Prostate gland (tissue), 2 donors: Measurements from ENCODE around the gene PDE8B. TPM values are rescaled to one million over a fixed set of nuclear protein-coding genes. Genes with fewer than 3 reads are reported as not detected.

Experiments used
- DNase-seq: peaks from one replicate; pipeline ENCODE4 v3.0.0-alpha.2; 2019; ENCODE audit warnings: low spot score
- H3K27ac ChIP-seq, 2 donors: fragments of 200-600 bp; sonication (generic); 2 replicates each; pipeline ENCODE4 v1.5.1; 2017 to 2019
- H3K27me3 ChIP-seq: fragments of 200-600 bp; sonication (generic); replicated peaks from 2 replicates; pipeline ENCODE4 v1.5.1; 2019; ENCODE audit not compliant: insufficient read depth
- H3K36me3 ChIP-seq, 2 donors: fragments of 200-600 bp; sonication (generic); 1 replicate in 1 of 2; 2 replicates in 1 of 2; pipeline versions ENCODE4 v1.5.1 to v1.8.1; 2017 to 2019
- H3K4me1 ChIP-seq: fragments of 200-600 bp; sonication (generic); replicated peaks from 2 replicates; pipeline ENCODE4 v1.5.1; 2019
- H3K4me3 ChIP-seq, 2 donors: fragments of 200-600 bp; sonication (generic); 2 replicates each; pipeline ENCODE4 v1.5.1; 2017 to 2019
- H3K9me3 ChIP-seq: fragments of 200-600 bp; sonication (generic); 2 replicates; pipeline ENCODE4 v1.5.1; 2017
- CTCF ChIP-seq, 4 experiments: fragments of 200-600 bp in 2 of 4; fragments of 450-650 bp in 2 of 4; sonication (generic) in 2 of 4; IDR thresholded peaks; 1 replicate in 3 of 4; 2 replicates in 1 of 4; pipeline ENCODE4 v1.5.1; 2016 to 2019; ENCODE audit warnings: antibody characterized with exemption in 4 of 4, mild to moderate bottlenecking in 2 of 4, moderate library complexity in 2 of 4
- POLR2A ChIP-seq: fragments of 450-650 bp; IDR thresholded peaks from one replicate; pipeline ENCODE4 v1.6.1; 2016; ENCODE audit warnings: antibody characterized with exemption, mild to moderate bottlenecking
- POLR2AphosphoS5 ChIP-seq: sonication (generic); formaldehyde crosslinking; IDR thresholded peaks from one replicate; pipeline ENCODE4 v1.6.1; 2017; ENCODE audit warnings: antibody characterized with exemption
- WGBS: methylation state at CpG from one replicate; pipeline ENCODE4 v1.1.5; 2018; 5-methylcytosine and 5-hydroxymethylcytosine counted together
- intact Hi-C: fragments of 100-400 bp; cut with DNase I; formaldehyde crosslinking; loops from one replicate; pipeline ENCODE4 v1.14.2; 2022
- total RNA-seq, 2 donors: library from RNA; depleted of rRNA; stranded (reverse); fragments of >200 nt; gene quantifications; one replicate each; pipeline ENCODE4 v1.1.0, GENCODE V29; 2016

The PDE8B gene
- total RNA-seq, 2 donors from 2014 or later, result 25.6 to 66.0 TPM

- Histone ChIP-seq H3K36me3 (no peaks in the 10 kb centered on the region), H3K9me3 (no peaks in the 10 kb centered on the region), H3K4me1 (peaks cover 7% of the 10 kb centered on the region), H3K4me3 (no peak overlapping the region), H3K27ac (peak overlapping the region; percentile 54 to 80), H3K27me3 (no peaks in the 10 kb centered on the region)
- intact Hi-C loops, result no loop called here
- WGBS, result 56% methylated on average over 13 of the region's 13 CpGs
- DNase-seq, result peak; percentile 25
- no peak for TF ChIP-seq CTCF (IDR thresholded peaks at IDR 0.05)
- peak; percentile 65 for TF ChIP-seq POLR2AphosphoS5
Measured at GRCh38 chr5:77418601-77419581, 208.4 kb downstream of the PDE8B start.

GRCh38 chr5:77419644-77420582 lies 209.4 kb downstream of the PDE8B start:
- DNase-seq, result no peak
- peak overlapping the region; percentile 54 to 80 for H3K27ac ChIP-seq
- no peaks in the 10 kb centered on the region for H3K27me3 ChIP-seq
- TF ChIP-seq POLR2AphosphoS5 (peak; percentile 64), CTCF (IDR thresholded peaks at IDR 0.05) (no peak)
- no peaks in the 10 kb centered on the region for H3K9me3 ChIP-seq
- peaks cover 7% of the 10 kb centered on the region for H3K4me1 ChIP-seq
- 88% methylated on average over 8 of the region's 8 CpGs for WGBS
- no peak overlapping the region for H3K4me3 ChIP-seq
- intact Hi-C loops, result no loop called here
- H3K36me3 ChIP-seq, result no peaks in the 10 kb centered on the region

- Histone ChIP-seq H3K9me3 (no peaks in the 10 kb centered on the region), H3K4me3 (no peak overlapping the region), H3K4me1 (peaks cover 7% of the 10 kb centered on the region), H3K27ac (peak overlapping the region in 1 of 2 donors; percentile 80), H3K27me3 (no peaks in the 10 kb centered on the region), H3K36me3 (no peaks in the 10 kb centered on the region)
- TF ChIP-seq POLR2AphosphoS5 (no peak), CTCF (IDR thresholded peaks at IDR 0.05) (no peak), POLR2A (no peak)
- no peak for DNase-seq
- 91% methylated on average over 3 of the region's 3 CpGs for WGBS
- intact Hi-C loops, result no loop called here
Measured at GRCh38 chr5:77420940-77421339, 210.5 kb downstream of the PDE8B start.

GRCh38 chr5:77423022-77423750 lies 212.7 kb downstream of the PDE8B start:
- Histone ChIP-seq H3K4me3 (no peak overlapping the region), H3K4me1 (no peaks in the 10 kb centered on the region), H3K9me3 (no peaks in the 10 kb centered on the region), H3K27me3 (no peaks in the 10 kb centered on the region), H3K36me3 (no peaks in the 10 kb centered on the region), H3K27ac (no peak overlapping the region)
- intact Hi-C loops, result no loop called here
- DNase-seq, result no peak
- no peak for TF ChIP-seq CTCF (IDR thresholded peaks at IDR 0.05)
- TF ChIP-seq POLR2A, result no peak
- no peak for TF ChIP-seq POLR2AphosphoS5
- 39% methylated on average over 2 of the region's 2 CpGs for WGBS
